OCI-LY7 (cell line): ENCODE measurements around the gene MAP2K7.
"Not testable (repeated sequence)": the region's sequence is repeated elsewhere in the genome, so short reads cannot be mapped to it uniquely, and the experiment has no call there.

Source experiments
- CTCF ChIP-seq: fragments of 200-600 bp; sonication (generic); conservative IDR thresholded peaks from 2 replicates; pipeline ENCODE4 v1.5.1; 2014; ENCODE audit warnings: mild to moderate bottlenecking, antibody characterized with exemption, low read length, moderate library complexity, mixed read lengths
- EZH2phosphoT487 ChIP-seq: fragments of 200-600 bp; sonication (generic); IDR thresholded peaks from 2 replicates; pipeline ENCODE4 v1.6.1; 2018; ENCODE audit warnings: low read depth, borderline replicate concordance, mild to moderate bottlenecking, mixed run types, antibody characterized with exemption, low read length, moderate library complexity, mixed read lengths

DNA sequence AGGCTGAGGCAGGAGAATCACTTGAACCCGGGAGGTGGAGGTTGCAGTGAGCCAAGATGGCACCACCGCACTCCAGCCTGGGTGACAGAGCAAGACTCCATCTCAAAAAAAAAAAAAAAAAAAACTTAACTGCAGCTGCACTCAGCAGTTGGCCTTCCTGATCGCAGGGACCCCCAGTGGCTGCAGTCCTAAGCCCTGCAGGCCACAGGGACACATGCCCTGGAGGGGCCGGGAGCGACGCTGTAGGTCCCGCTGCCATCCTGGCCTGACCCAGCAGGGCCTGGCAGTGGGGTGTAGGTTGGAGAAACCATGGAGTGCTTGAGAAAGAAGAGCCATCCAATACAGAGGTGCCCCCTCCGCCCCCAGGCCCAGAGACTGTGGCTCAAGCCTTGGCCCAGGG, 44.6 kb upstream of the MAP2K7 start:
- not testable (repeated sequence) for TF ChIP-seq CTCF, EZH2phosphoT487
